Measurements from ENCODE around the gene PRKN. TPM values are rescaled to one million over a fixed set of nuclear protein-coding genes. Genes with fewer than 3 reads are reported as not detected.

The PRKN gene
- total and polyA plus RNA-seq, 9 of the 15 experiments (the other 6 are each of a cell fraction or from before 2014, with no cell fraction given): 0.03 to 0.96 (median 0.15) TPM; not detected in 2

GRCh38 chr6:161809971-161810370, 917.6 kb downstream of the PRKN start:
- BruUV-seq (replicated peaks): no TSS peak
- Histone ChIP-seq H3K9me1 (ENCODE audit: control insufficient read depth, insufficient read depth, low read length) (no peaks in the 10 kb centered on the region), H3K9ac (ENCODE audit: insufficient read depth in 1 of 2, low read depth in 2 of 2, low read length in 2 of 2) (no peak overlapping the region), H3K79me2 (ENCODE audit: control insufficient read depth, insufficient read depth, low read length) (no peaks in the 10 kb centered on the region), H3K27ac (ENCODE audit: extremely low read depth, low read depth, low read length) (no peak overlapping the region), H3K4me2 (ENCODE audit: insufficient read depth, low read length) (no peak overlapping the region), H2AFZ (ENCODE audit: low read depth, low read length) (no peak overlapping the region), H3K36me3 (ENCODE audit: control insufficient read depth, insufficient read depth, low read length) (no peaks in the 10 kb centered on the region), H4K20me1 (replicated peaks; ENCODE audit: control insufficient read depth, insufficient read depth, low read length) (no peaks in the 10 kb centered on the region), H3K9me3 (replicated peaks; ENCODE audit: control insufficient read depth, insufficient read depth, low read depth, low read length) (no peaks in the 10 kb centered on the region), H3K27me3 (ENCODE audit: control insufficient read depth in 2 of 2, insufficient read depth in 2 of 2, low read length in 2 of 2) (peaks cover 2 to 7% of the 10 kb centered on the region in 2 experiments; a peak in 1 of 5 replicates), H3K4me1 (replicated peaks in 1 of 2; ENCODE audit: control insufficient read depth in 2 of 2, insufficient read depth in 2 of 2, low read length in 2 of 2) (no peaks in the 10 kb centered on the region), H3K4me3 (no peak overlapping the region)
- CTCF ChIA-PET (ENCODE audit: low intra/inter-chr PET ratio): no interaction called here
- no peak for ATAC-seq
- POLR2A ChIA-PET: no interaction called here
- in situ Hi-C loops (cut with MboI) (no loop called here), intact Hi-C loops (cut with micrococcal nuclease) (no loop called here)
- no peak for DNase-seq (ENCODE audit: extremely low read depth in 1 of 4, low spot score in 3 of 4)
- FAIRE-seq: no peak
- 0% methylated on average over 2 of the region's 2 CpGs for WGBS (ENCODE audit: insufficient coverage, low coverage, missing lambda C conversion rate)
- TF ChIP-seq ZNF316 (IDR thresholded peaks at IDR 0.05) (no peak), TRIM25 (IDR thresholded peaks at IDR 0.05; ENCODE audit: borderline replicate concordance) (no peak), TFE3 (CRISPR knock-in tag; IDR thresholded peaks at IDR 0.05) (no peak), ZNF282 (CRISPR knock-in tag; IDR thresholded peaks at IDR 0.05) (no peak), SIN3B (IDR thresholded peaks at IDR 0.05; ENCODE audit: low read depth) (no peak), RNF219 (CRISPR knock-in tag; IDR thresholded peaks at IDR 0.05) (no peak), OTX1 (CRISPR knock-in tag; IDR thresholded peaks at IDR 0.05) (no peak), ZNF766 (CRISPR knock-in tag; conservative IDR thresholded peaks at IDR 0.05) (no peak), ZNF830 (CRISPR knock-in tag; IDR thresholded peaks at IDR 0.05) (no peak), ZZZ3 (IDR thresholded peaks at IDR 0.05) (no peak), POLR2G (IDR thresholded peaks at IDR 0.05; ENCODE audit: low read depth, low read length) (no peak), ARID2 (IDR thresholded peaks at IDR 0.05) (no peak), ZBTB49 (CRISPR knock-in tag; IDR thresholded peaks at IDR 0.05; ENCODE audit: borderline replicate concordance) (no peak), TAF1 (IDR thresholded peaks at IDR 0.05; ENCODE audit: control insufficient read depth, extremely low read depth, insufficient read depth, low read length, severe bottlenecking) (no peak), PHF8 (IDR thresholded peaks at IDR 0.05; ENCODE audit: borderline replicate concordance, low read length) (no peak), STAT5A (IDR thresholded peaks at IDR 0.05; ENCODE audit: borderline replicate concordance, low read length) (no peak)
